ENCODE measurements around the gene CLSTN2.

The CLSTN2 gene

GRCh38 chr3:139948467-139948866, 13.5 kb downstream of the CLSTN2 start:
- DNase-seq (ENCODE audit: low read depth), result no peak
- TF ChIP-seq CTCF (IDR thresholded peaks at IDR 0.05; ENCODE audit: control insufficient read depth, insufficient read depth, low read depth, low read length, missing control alignments), result no peak
- no peak overlapping the region for H3K4me3 ChIP-seq (ENCODE audit: control insufficient read depth, low read depth, low read length)

GRCh38 chr3:139948898-139949297, 13.9 kb downstream of the CLSTN2 start:
- no peak for TF ChIP-seq CTCF (IDR thresholded peaks at IDR 0.05; ENCODE audit: control insufficient read depth, insufficient read depth, low read depth, low read length, missing control alignments)
- no peak for DNase-seq (ENCODE audit: low read depth)
- no peak overlapping the region for H3K4me3 ChIP-seq (ENCODE audit: control insufficient read depth, low read depth, low read length)

- DNase-seq (ENCODE audit: low read depth), result no peak
- TF ChIP-seq CTCF (IDR thresholded peaks at IDR 0.05; ENCODE audit: control insufficient read depth, insufficient read depth, low read depth, low read length, missing control alignments), result no peak
- no peak overlapping the region for H3K4me3 ChIP-seq (ENCODE audit: control insufficient read depth, low read depth, low read length)
Measured at GRCh38 chr3:139953131-139953910, 18.3 kb downstream of the CLSTN2 start.

GRCh38 chr3:139954146-139954860, 19.3 kb downstream of the CLSTN2 start:
- no peak for TF ChIP-seq CTCF (IDR thresholded peaks at IDR 0.05; ENCODE audit: control insufficient read depth, insufficient read depth, low read depth, low read length, missing control alignments)
- no peak overlapping the region for H3K4me3 ChIP-seq (ENCODE audit: control insufficient read depth, low read depth, low read length)

GRCh38 chr3:139957844-139958243, 22.9 kb downstream of the CLSTN2 start:
- no peak overlapping the region for H3K4me3 ChIP-seq (ENCODE audit: control insufficient read depth, low read depth, low read length)
- no peak for DNase-seq (ENCODE audit: low read depth)
- no peak for TF ChIP-seq CTCF (IDR thresholded peaks at IDR 0.05; ENCODE audit: control insufficient read depth, insufficient read depth, low read depth, low read length, missing control alignments)

More at GRCh38 chr3:139954146-139954860, 19.3 kb downstream of the CLSTN2 start:
- DNase-seq (ENCODE audit: low read depth), result no peak

GRCh38 chr3:139969386-139969785, 34.4 kb downstream of the CLSTN2 start:
- TF ChIP-seq CTCF (IDR thresholded peaks at IDR 0.05; ENCODE audit: control insufficient read depth, insufficient read depth, low read depth, low read length, missing control alignments), result no peak

More at GRCh38 chr3:139969386-139969785, 34.4 kb downstream of the CLSTN2 start:
- no peak for DNase-seq (ENCODE audit: low read depth)
- H3K4me3 ChIP-seq (ENCODE audit: control insufficient read depth, low read depth, low read length), result no peak overlapping the region

Data from AG09309 (cell line).